ENCODE measurements around the gene PLXNA4. TPM values are rescaled to one million over a fixed set of nuclear protein-coding genes. Genes with fewer than 3 reads are reported as not detected.

Gene PLXNA4
- total RNA-seq, 1 experiment from 2014 or later = not detected

DNA sequence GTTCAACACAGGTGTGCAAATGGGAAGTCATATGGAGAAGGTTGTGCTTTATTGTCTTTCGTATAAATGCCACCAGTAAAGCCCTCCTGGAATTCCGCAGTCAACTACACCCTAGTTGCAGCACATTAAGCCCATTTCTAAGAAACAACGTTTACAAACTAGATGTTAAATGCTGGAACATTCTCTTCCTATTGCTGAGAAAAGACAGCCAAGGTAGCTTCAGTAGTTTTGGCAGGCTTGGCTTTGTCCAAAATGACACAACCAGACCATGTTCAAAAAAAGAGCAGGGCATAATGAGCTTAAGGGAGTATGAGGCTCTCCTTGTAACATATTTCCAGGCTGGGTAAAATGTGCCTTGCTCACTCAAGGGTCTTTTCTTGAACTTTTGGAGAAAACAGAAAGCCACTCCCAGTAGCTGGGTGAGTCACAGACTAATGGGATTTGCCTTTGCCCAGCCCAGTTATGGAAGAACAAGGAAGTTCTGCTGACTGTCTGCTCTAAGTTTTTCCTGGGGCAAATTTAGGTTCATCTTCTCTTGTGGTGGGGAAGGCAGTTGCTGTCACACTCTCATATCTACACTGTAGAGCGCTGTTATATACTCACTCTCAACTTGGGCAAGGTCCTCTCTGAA lies 238.7 kb downstream of the PLXNA4 start:
- TF ChIP-seq CBX3 (IDR thresholded peaks at IDR 0.05; ENCODE audit: low read depth) (no peak), EZH2phosphoT487 (IDR thresholded peaks at IDR 0.05; ENCODE audit: borderline replicate concordance) (no peak), YY1 (IDR thresholded peaks at IDR 0.05; ENCODE audit: extremely low read depth, insufficient replicate concordance, low read depth, low read length) (no peak), EGR1 (IDR thresholded peaks at IDR 0.05; ENCODE audit: low read depth) (no peak)
- TF ChIP-seq, protein P1, sequence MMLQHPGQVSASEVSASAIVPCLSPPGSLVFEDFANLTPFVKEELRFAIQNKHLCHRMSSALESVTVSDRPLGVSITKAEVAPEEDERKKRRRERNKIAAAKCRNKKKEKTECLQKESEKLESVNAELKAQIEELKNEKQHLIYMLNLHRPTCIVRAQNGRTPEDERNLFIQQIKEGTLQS (IDR thresholded peaks at IDR 0.05) = no peak
- ChIA-PET CTCF (no interaction called here), POLR2A (no interaction called here), RAD21 (ENCODE audit: low non-redundant PET in 1 of 2, low total read pairs in 2 of 2, uncharacterized antibody in 2 of 2, unreplicated experiment in 2 of 2) (no interaction called here)
- ATAC-seq = no peak
- H3K9ac ChIP-seq (ENCODE audit: low read length) = no peak overlapping the region
- H3K4me2 ChIP-seq (ENCODE audit: low read length) = no peak overlapping the region
- DNase-seq (ENCODE audit: low read depth, low spot score) = no peak
- BruUV-seq (replicated peaks) = no TSS peak
- intact Hi-C loops (cut with micrococcal nuclease) = no loop called here
- H3K9me2 ChIP-seq (ENCODE audit: insufficient read depth) = no peaks in the 10 kb centered on the region
- no peaks in the 10 kb centered on the region for H3K9me3 ChIP-seq (ENCODE audit: control insufficient read depth in 1 of 2, insufficient read depth in 1 of 2, low read depth in 1 of 2, low read length in 2 of 2)
- peaks cover 41% of the 10 kb centered on the region for H3K27me3 ChIP-seq (ENCODE audit: insufficient read depth, low read length)
- H3K36me3 ChIP-seq (ENCODE audit: control insufficient read depth in 1 of 2, insufficient read depth in 2 of 2, low read length in 2 of 2) = no peaks in the 10 kb centered on the region
- H3K79me2 ChIP-seq (ENCODE audit: insufficient read depth, low read length) = no peaks in the 10 kb centered on the region
- H3K27ac ChIP-seq (ENCODE audit: low read depth, low read length) = no peak overlapping the region
- no peak overlapping the region for H2AFZ ChIP-seq (ENCODE audit: low read depth, low read length, poor library complexity, severe bottlenecking)
- no peak overlapping the region for H3K4me3 ChIP-seq (replicated peaks in 1 of 2; ENCODE audit: low read depth in 1 of 2, low read length in 2 of 2)
- no peaks in the 10 kb centered on the region for H3K4me1 ChIP-seq (ENCODE audit: control insufficient read depth in 1 of 2, insufficient read depth in 2 of 2, low read length in 2 of 2)
- H4K20me1 ChIP-seq (ENCODE audit: insufficient read depth) = no peaks in the 10 kb centered on the region

DNA sequence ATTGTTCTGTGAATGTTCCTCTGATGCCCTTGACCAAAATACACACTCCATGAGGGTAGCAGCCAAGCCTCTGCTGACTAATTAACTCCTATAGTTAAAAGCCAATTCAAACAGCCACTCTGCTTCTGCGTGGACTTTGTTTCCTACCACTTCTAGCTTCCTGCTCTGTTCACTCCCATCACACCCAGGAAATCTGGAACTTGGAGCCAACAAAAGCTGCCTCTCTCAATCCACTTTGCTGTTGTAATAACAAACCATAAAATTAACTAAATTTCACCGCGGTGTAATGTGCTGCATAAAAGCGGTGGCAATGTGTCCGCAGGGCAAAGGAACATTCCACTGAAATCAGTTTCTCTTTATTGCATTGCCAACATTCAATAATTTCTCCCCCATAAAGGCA lies 239.5 kb downstream of the PLXNA4 start:
- H3K4me1 ChIP-seq (ENCODE audit: control insufficient read depth in 1 of 2, insufficient read depth in 2 of 2, low read length in 2 of 2) = no peaks in the 10 kb centered on the region
- CTCF ChIA-PET = no interaction called here
- no peaks in the 10 kb centered on the region for H3K9me2 ChIP-seq (ENCODE audit: insufficient read depth)
- intact Hi-C loops (cut with micrococcal nuclease) = no loop called here
- RAD21 ChIA-PET (ENCODE audit: low non-redundant PET in 1 of 2, low total read pairs in 2 of 2, uncharacterized antibody in 2 of 2, unreplicated experiment in 2 of 2) = no interaction called here
- BruUV-seq (replicated peaks) = no TSS peak
- H3K27ac ChIP-seq (ENCODE audit: low read depth, low read length) = no peak overlapping the region
- POLR2A ChIA-PET = no interaction called here
- H3K36me3 ChIP-seq (ENCODE audit: control insufficient read depth in 1 of 2, insufficient read depth in 2 of 2, low read length in 2 of 2) = no peaks in the 10 kb centered on the region
- no peaks in the 10 kb centered on the region for H4K20me1 ChIP-seq (ENCODE audit: insufficient read depth)
- ATAC-seq (no peak), DNase-seq (ENCODE audit: low read depth, low spot score) (no peak)
- no peak overlapping the region for H3K4me3 ChIP-seq (replicated peaks in 1 of 2; ENCODE audit: low read depth in 1 of 2, low read length in 2 of 2)
- H3K9me3 ChIP-seq (ENCODE audit: control insufficient read depth in 1 of 2, insufficient read depth in 1 of 2, low read depth in 1 of 2, low read length in 2 of 2) = no peaks in the 10 kb centered on the region
- H3K79me2 ChIP-seq (ENCODE audit: insufficient read depth, low read length) = no peaks in the 10 kb centered on the region
- H3K27me3 ChIP-seq (ENCODE audit: insufficient read depth, low read length) = peaks cover 44% of the 10 kb centered on the region
- H3K4me2 ChIP-seq (ENCODE audit: low read length) = no peak overlapping the region
- H3K9ac ChIP-seq (ENCODE audit: low read length) = no peak overlapping the region
- no peak overlapping the region for H2AFZ ChIP-seq (ENCODE audit: low read depth, low read length, poor library complexity, severe bottlenecking)
- TF ChIP-seq, protein P2, sequence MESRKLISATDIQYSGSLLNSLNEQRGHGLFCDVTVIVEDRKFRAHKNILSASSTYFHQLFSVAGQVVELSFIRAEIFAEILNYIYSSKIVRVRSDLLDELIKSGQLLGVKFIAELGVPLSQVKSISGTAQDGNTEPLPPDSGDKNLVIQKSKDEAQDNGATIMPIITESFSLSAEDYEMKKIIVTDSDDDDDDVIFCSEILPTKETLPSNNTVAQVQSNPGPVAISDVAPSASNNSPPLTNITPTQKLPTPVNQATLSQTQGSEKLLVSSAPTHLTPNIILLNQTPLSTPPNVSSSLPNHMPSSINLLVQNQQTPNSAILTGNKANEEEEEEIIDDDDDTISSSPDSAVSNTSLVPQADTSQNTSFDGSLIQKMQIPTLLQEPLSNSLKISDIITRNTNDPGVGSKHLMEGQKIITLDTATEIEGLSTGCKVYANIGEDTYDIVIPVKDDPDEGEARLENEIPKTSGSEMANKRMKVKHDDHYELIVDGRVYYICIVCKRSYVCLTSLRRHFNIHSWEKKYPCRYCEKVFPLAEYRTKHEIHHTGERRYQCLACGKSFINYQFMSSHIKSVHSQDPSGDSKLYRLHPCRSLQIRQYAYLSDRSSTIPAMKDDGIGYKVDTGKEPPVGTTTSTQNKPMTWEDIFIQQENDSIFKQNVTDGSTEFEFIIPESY (IDR thresholded peaks at IDR 0.05; ENCODE audit: extremely low read depth, insufficient replicate concordance, low read length) = no peak
- TF ChIP-seq POLR2A (IDR thresholded peaks at IDR 0.05; ENCODE audit: borderline replicate concordance, extremely low read depth, insufficient read depth, insufficient read length) (no peak), ZFX (IDR thresholded peaks at IDR 0.05) (no peak), TCF7L2 (IDR thresholded peaks at IDR 0.05; ENCODE audit: borderline replicate concordance, extremely low read depth, insufficient read depth, insufficient read length) (no peak), CEBPB (IDR thresholded peaks at IDR 0.05; ENCODE audit: low read depth) (no peak), SIN3A (IDR thresholded peaks at IDR 0.05; ENCODE audit: low read depth) (no peak), ZNF274 (IDR thresholded peaks at IDR 0.05; ENCODE audit: low read depth, low read length) (no peak), YY1 (IDR thresholded peaks at IDR 0.05; ENCODE audit: extremely low read depth, insufficient replicate concordance, low read depth, low read length) (no peak), CBX3 (IDR thresholded peaks at IDR 0.05; ENCODE audit: low read depth) (no peak), JUND (IDR thresholded peaks at IDR 0.05) (no peak), FOSL1 (IDR thresholded peaks at IDR 0.05; ENCODE audit: low read depth) (no peak), ELF1 (IDR thresholded peaks at IDR 0.05; ENCODE audit: borderline replicate concordance, low read depth) (no peak)
- TF ChIP-seq, protein P3, sequence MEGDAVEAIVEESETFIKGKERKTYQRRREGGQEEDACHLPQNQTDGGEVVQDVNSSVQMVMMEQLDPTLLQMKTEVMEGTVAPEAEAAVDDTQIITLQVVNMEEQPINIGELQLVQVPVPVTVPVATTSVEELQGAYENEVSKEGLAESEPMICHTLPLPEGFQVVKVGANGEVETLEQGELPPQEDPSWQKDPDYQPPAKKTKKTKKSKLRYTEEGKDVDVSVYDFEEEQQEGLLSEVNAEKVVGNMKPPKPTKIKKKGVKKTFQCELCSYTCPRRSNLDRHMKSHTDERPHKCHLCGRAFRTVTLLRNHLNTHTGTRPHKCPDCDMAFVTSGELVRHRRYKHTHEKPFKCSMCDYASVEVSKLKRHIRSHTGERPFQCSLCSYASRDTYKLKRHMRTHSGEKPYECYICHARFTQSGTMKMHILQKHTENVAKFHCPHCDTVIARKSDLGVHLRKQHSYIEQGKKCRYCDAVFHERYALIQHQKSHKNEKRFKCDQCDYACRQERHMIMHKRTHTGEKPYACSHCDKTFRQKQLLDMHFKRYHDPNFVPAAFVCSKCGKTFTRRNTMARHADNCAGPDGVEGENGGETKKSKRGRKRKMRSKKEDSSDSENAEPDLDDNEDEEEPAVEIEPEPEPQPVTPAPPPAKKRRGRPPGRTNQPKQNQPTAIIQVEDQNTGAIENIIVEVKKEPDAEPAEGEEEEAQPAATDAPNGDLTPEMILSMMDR (IDR thresholded peaks at IDR 0.05 in 2 of 3, conservative IDR thresholded peaks at IDR 0.05 in 1 of 3; ENCODE audit: borderline replicate concordance in 1 of 3, insufficient read depth in 1 of 3, low read depth in 2 of 3, low read length in 2 of 3) = no peak
